Measurements from ENCODE around the gene INPP5D. TPM values are rescaled to one million over a fixed set of nuclear protein-coding genes. Genes with fewer than 3 reads are reported as not detected.

The INPP5D gene
- total RNA-seq, 1 experiment from 2014 or later: 17.2 TPM

DNA sequence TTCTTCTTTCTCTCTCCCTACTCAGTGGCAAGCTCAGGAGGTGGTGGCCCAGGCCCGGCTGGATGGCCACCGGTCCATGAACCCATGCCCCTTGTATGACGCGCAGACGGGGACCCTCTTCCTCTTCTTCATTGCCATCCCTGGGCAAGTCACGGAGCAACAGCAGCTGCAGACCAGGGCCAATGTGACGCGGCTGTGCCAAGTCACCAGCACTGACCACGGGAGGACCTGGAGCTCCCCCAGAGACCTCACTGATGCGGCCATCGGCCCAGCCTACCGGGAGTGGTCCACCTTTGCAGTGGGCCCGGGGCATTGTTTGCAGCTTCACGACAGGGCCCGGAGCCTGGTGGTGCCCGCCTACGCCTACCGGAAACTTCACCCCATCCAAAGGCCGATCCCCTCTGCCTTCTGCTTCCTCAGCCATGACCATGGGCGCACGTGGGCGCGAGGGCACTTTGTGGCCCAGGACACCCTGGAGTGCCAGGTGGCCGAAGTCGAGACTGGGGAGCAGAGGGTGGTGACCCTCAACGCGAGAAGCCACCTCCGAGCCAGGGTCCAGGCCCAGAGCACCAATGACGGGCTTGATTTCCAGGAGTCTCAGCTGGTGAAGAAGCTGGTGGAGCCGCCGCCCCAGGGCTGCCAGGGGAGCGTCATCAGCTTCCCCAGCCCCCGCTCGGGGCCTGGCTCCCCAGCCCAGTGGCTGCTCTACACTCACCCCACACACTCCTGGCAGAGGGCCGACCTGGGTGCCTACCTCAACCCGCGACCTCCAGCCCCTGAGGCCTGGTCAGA is 25.9 kb upstream of the INPP5D start (continued):
- TF ChIP-seq ETV6 (CRISPR knock-in tag; IDR thresholded peaks at IDR 0.05) (no peak), NR1H2 (CRISPR knock-in tag; IDR thresholded peaks at IDR 0.05) (no peak)

- H3K9me3 Mint-ChIP-seq: no peaks in the 10 kb centered on the region
- CTCF ChIA-PET: no interaction called here
- no peaks in the 10 kb centered on the region for H3K36me3 Mint-ChIP-seq
- H3K4me3 Mint-ChIP-seq: no peak overlapping the region
- no peaks in the 10 kb centered on the region for H3K27me3 Mint-ChIP-seq (ENCODE audit: low read depth)
- DNase-seq (ENCODE audit: low spot score) (no peak), ATAC-seq (no peak)
- POLR2A ChIA-PET: no interaction called here
- TF ChIP-seq FOXP1 (CRISPR knock-in tag; IDR thresholded peaks at IDR 0.05; ENCODE audit: borderline replicate concordance) (no peak), NFE2L1 (CRISPR knock-in tag; IDR thresholded peaks at IDR 0.05) (peak; percentile 72; the same call in 1 of the 2 replicates)
- H3K4me1 Mint-ChIP-seq: 0 out of 2 replicates have a peak, but pooled peaks cover 8% of the 10 kb centered on the region
- no peak overlapping the region for H3K27ac Mint-ChIP-seq
Observed at GRCh38 chr2:233035426-233036161, 24.5 kb upstream of the INPP5D start.

- no peak for ATAC-seq
- ChIA-PET CTCF (no interaction called here), POLR2A (no interaction called here)
- DNase-seq (ENCODE audit: low spot score): no peak
- Mint-ChIP-seq H3K4me3 (no peak overlapping the region), H3K27me3 (ENCODE audit: low read depth) (no peaks in the 10 kb centered on the region), H3K9me3 (no peaks in the 10 kb centered on the region), H3K4me1 (0 out of 2 replicates have a peak, but pooled peaks cover 6% of the 10 kb centered on the region), H3K27ac (no peak overlapping the region), H3K36me3 (no peaks in the 10 kb centered on the region)
- TF ChIP-seq NFE2L1 (CRISPR knock-in tag; IDR thresholded peaks at IDR 0.05): no peak
- TF ChIP-seq CBFB (CRISPR knock-in tag; IDR thresholded peaks at IDR 0.05; ENCODE audit: low read depth): no peak
- TF ChIP-seq MYBL2 (CRISPR knock-in tag; IDR thresholded peaks at IDR 0.05): no peak
- TF ChIP-seq ATF3 (CRISPR knock-in tag; conservative IDR thresholded peaks at IDR 0.05): no peak
- no peak for TF ChIP-seq TEAD4 (CRISPR knock-in tag; IDR thresholded peaks at IDR 0.05)
- TF ChIP-seq OVOL2 (CRISPR knock-in tag; IDR thresholded peaks at IDR 0.05; ENCODE audit: borderline replicate concordance): no peak
- TF ChIP-seq, protein P1, sequence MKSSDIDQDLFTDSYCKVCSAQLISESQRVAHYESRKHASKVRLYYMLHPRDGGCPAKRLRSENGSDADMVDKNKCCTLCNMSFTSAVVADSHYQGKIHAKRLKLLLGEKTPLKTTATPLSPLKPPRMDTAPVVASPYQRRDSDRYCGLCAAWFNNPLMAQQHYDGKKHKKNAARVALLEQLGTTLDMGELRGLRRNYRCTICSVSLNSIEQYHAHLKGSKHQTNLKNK (CRISPR knock-in tag; IDR thresholded peaks at IDR 0.05): no peak
- TF ChIP-seq PRDM15 (CRISPR knock-in tag; IDR thresholded peaks at IDR 0.05): no peak
- no peak for TF ChIP-seq JUN (CRISPR knock-in tag; IDR thresholded peaks at IDR 0.05)
- TF ChIP-seq, protein P2, sequence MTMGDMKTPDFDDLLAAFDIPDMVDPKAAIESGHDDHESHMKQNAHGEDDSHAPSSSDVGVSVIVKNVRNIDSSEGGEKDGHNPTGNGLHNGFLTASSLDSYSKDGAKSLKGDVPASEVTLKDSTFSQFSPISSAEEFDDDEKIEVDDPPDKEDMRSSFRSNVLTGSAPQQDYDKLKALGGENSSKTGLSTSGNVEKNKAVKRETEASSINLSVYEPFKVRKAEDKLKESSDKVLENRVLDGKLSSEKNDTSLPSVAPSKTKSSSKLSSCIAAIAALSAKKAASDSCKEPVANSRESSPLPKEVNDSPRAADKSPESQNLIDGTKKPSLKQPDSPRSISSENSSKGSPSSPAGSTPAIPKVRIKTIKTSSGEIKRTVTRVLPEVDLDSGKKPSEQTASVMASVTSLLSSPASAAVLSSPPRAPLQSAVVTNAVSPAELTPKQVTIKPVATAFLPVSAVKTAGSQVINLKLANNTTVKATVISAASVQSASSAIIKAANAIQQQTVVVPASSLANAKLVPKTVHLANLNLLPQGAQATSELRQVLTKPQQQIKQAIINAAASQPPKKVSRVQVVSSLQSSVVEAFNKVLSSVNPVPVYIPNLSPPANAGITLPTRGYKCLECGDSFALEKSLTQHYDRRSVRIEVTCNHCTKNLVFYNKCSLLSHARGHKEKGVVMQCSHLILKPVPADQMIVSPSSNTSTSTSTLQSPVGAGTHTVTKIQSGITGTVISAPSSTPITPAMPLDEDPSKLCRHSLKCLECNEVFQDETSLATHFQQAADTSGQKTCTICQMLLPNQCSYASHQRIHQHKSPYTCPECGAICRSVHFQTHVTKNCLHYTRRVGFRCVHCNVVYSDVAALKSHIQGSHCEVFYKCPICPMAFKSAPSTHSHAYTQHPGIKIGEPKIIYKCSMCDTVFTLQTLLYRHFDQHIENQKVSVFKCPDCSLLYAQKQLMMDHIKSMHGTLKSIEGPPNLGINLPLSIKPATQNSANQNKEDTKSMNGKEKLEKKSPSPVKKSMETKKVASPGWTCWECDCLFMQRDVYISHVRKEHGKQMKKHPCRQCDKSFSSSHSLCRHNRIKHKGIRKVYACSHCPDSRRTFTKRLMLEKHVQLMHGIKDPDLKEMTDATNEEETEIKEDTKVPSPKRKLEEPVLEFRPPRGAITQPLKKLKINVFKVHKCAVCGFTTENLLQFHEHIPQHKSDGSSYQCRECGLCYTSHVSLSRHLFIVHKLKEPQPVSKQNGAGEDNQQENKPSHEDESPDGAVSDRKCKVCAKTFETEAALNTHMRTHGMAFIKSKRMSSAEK (CRISPR knock-in tag; IDR thresholded peaks at IDR 0.05; ENCODE audit: borderline replicate concordance): no peak
- no peak for TF ChIP-seq HMGA2 (CRISPR knock-in tag; IDR thresholded peaks at IDR 0.05)
- no peak for TF ChIP-seq IRF1 (CRISPR knock-in tag; IDR thresholded peaks at IDR 0.05)
- no peak for TF ChIP-seq USF2 (CRISPR knock-in tag; IDR thresholded peaks at IDR 0.05)
- TF ChIP-seq, protein P3, sequence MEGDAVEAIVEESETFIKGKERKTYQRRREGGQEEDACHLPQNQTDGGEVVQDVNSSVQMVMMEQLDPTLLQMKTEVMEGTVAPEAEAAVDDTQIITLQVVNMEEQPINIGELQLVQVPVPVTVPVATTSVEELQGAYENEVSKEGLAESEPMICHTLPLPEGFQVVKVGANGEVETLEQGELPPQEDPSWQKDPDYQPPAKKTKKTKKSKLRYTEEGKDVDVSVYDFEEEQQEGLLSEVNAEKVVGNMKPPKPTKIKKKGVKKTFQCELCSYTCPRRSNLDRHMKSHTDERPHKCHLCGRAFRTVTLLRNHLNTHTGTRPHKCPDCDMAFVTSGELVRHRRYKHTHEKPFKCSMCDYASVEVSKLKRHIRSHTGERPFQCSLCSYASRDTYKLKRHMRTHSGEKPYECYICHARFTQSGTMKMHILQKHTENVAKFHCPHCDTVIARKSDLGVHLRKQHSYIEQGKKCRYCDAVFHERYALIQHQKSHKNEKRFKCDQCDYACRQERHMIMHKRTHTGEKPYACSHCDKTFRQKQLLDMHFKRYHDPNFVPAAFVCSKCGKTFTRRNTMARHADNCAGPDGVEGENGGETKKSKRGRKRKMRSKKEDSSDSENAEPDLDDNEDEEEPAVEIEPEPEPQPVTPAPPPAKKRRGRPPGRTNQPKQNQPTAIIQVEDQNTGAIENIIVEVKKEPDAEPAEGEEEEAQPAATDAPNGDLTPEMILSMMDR (IDR thresholded peaks at IDR 0.05): no peak
- TF ChIP-seq ZNF671 (CRISPR knock-in tag; IDR thresholded peaks at IDR 0.05): no peak
Observed at GRCh38 chr2:233036162-233036838, 23.8 kb upstream of the INPP5D start.

Measured in WTC11 (cell line).